ENCODE data around the gene PER2. TPM values are rescaled to one million over a fixed set of nuclear protein-coding genes. Genes with fewer than 3 reads are reported as not detected.

The PER2 gene
- total and polyA plus RNA-seq, 2 donors (not counting 1 experiment from before 2014, with no cell fraction given): 3.2 to 12.6 TPM

DNA sequence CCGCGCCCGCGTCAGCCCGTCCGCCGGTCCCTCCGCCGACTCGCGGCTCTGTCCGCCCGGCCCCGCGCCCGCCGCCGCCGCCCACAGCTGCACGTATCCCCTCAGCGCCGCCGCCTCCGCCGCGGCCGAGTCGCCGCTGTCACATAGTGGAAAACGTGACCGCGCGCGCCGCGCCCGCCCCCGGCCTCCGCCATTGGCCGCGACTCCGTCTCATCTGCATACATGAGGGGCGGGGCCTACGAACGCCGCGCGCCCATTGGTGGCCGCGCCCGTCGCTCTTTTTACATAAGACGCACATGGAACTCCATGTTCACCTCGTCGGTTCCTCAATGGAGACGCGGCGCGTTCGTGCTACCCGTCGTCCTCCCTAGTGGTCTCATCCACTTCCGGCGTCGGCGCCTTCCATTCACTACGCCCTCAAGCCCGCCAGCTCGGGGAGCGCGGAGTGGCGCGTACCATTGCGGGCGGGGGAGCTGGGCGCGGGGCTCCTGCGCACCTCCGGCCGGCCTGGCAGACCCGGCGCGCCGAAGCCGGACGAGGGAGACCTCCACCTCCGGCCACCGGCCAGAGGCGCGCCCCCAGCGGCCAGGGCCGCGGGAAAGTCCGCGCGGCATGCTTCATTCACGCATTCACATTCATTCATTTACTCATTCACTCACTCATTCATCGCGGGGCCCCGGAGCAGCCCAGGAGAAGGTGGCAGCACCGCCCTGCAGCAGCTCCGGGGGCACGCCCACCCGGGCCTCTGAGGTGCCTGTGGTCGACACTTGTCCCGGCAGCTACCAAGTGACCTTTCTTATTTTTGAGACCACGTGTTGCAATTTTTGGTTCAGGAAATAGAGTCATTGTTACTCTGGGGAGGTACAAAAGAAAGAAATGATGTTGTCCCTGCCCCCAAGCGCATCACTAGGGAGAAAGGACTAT is 502 bp upstream of the PER2 start:
- ATAC-seq (ENCODE audit: low read depth): peak; percentile 88
- Histone ChIP-seq H3K36me3 (replicated peaks in 1 of 2; ENCODE audit: control extremely low read depth in 1 of 2, control insufficient read depth in 1 of 2, extremely low read depth in 1 of 2, insufficient read depth in 2 of 2, low read length in 1 of 2) (no peaks in the 10 kb centered on the region), H3K9me3 (ENCODE audit: control extremely low read depth in 1 of 3, control insufficient read depth in 2 of 3, insufficient read depth in 1 of 3, low read length in 2 of 3) (no peaks in the 10 kb centered on the region), H4K20me1 (ENCODE audit: control insufficient read depth, insufficient read depth, low read length, poor library complexity, severe bottlenecking) (peaks cover 15% of the 10 kb centered on the region), H3K4me3 (ENCODE audit: control extremely low read depth in 1 of 5, extremely low read depth in 1 of 5, insufficient read depth in 1 of 5, low read depth in 2 of 5, low read length in 4 of 5) (peak overlapping the region; percentile 51 to 89 (median 87)), H3K79me2 (ENCODE audit: control insufficient read depth, insufficient read depth, low read length) (peaks cover 43% of the 10 kb centered on the region), H3K9ac (ENCODE audit: low read length) (peak overlapping the region; percentile 84), H3K27me3 (replicated peaks in 1 of 4; ENCODE audit: control extremely low read depth in 1 of 4, control insufficient read depth in 3 of 4, insufficient read depth in 4 of 4, low read length in 3 of 4) (peaks cover 0 to 2% (median 0%) of the 10 kb centered on the region in 4 experiments), H3K4me2 (replicated peaks; ENCODE audit: low read depth, low read length, poor library complexity, severe bottlenecking) (peak overlapping the region; percentile 90), H3K4me1 (ENCODE audit: control insufficient read depth in 2 of 2, insufficient read depth in 2 of 2, low read length in 2 of 2) (peaks cover 17 to 28% of the 10 kb centered on the region in 2 donors), H3K27ac (ENCODE audit: low read length in 2 of 2) (peak overlapping the region; percentile 76 to 93), H2AFZ (ENCODE audit: insufficient read depth, low read depth, low read length, poor library complexity, severe bottlenecking) (peak overlapping the region; percentile 92)
- WGBS (ENCODE audit: insufficient coverage): under 1% methylated on average over 107 of the region's 108 CpGs
- intact Hi-C loops (cut with micrococcal nuclease): loop anchor here (1.0 to 10.0 kb wide), 6 partner anchors 31 to 614 kb away; partner anchors contain the start of genes HES6, ILKAP and TRAF3IP1
- Mint-ChIP-seq H3K27me3 (no peaks in the 10 kb centered on the region), H3K4me1 (peaks cover 38% of the 10 kb centered on the region), H3K27ac (peak overlapping the region; percentile 98), H3K9me3 (ENCODE audit: insufficient read depth) (no peaks in the 10 kb centered on the region), H3K4me3 (peak overlapping the region; percentile 97)
- ChIA-PET POLR2A (interaction anchor here (0.6 kb wide), 1 partner anchor 30 kb away, joined by 5 read pairs; no protein-coding TSS in a partner anchor), CTCF (interaction anchor here (0.8 to 1.1 kb wide), 2 partner anchors 25 to 26 kb away, joined by 4 to 8 read pairs; no protein-coding TSS in a partner anchor)
- TF ChIP-seq CTCF (IDR thresholded peaks at IDR 0.05) (peak; percentile 25), EZH2 (IDR thresholded peaks at IDR 0.05; ENCODE audit: borderline replicate concordance, insufficient read depth, low read depth, low read length, poor library complexity, severe bottlenecking) (no peak)
- peak; percentile 99 for DNase-seq

All from B cell (primary cell).